Measurements from ENCODE around the gene ABCA7.

ABCA7 gene

GRCh38 chr19:1004803-1005664 lies 34.9 kb upstream of the ABCA7 start:
- DNase-seq, result no peak

- no peak for DNase-seq
Observed at GRCh38 chr19:1006711-1007398, 33.1 kb upstream of the ABCA7 start.

DNA sequence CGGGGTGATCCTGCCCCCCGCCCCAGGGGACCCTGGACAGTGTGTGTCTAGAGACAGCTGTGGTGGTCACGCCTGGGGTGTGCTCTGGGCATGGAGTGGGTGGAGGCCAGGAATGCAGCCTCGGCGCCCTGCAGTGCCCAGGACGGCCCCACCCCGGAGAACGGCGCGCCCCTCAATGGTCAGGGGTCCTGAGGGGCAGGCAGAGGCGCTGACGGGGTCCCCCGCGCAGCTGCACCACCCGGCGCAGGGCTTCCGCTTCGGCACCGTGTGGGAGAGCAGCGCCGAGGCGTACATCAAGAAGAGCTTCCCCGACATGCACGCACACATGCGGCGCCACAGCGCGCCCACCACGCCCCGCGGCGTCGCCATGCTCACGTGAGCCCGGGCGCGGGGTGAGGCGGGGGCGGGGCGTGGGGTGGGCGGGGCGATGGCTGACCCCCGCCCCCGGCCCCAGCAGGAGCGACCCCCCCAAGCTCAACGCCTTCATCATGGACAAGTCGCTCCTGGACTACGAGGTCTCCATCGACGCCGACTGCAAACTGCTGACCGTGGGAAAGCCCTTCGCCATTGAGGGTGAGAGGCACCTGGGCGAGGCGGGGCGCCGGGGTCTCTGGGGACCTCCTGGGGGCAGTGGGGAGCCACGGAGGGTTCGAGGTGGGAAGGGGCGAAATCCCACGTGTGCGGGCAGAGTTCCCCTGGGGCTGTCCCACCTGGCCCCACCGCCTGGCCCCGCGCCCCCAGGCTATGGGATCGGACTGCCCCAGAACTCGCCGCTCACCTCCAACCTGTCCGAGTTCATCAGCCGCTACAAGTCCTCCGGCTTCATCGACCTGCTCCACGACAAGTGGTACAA lies 32.3 kb upstream of the ABCA7 start:
- no peak for DNase-seq

GRCh38 chr19:1008268-1009040 lies 31.5 kb upstream of the ABCA7 start:
- no peak for DNase-seq

- DNase-seq, result no peak
Observed at GRCh38 chr19:1009041-1009980, 30.6 kb upstream of the ABCA7 start.

DNA sequence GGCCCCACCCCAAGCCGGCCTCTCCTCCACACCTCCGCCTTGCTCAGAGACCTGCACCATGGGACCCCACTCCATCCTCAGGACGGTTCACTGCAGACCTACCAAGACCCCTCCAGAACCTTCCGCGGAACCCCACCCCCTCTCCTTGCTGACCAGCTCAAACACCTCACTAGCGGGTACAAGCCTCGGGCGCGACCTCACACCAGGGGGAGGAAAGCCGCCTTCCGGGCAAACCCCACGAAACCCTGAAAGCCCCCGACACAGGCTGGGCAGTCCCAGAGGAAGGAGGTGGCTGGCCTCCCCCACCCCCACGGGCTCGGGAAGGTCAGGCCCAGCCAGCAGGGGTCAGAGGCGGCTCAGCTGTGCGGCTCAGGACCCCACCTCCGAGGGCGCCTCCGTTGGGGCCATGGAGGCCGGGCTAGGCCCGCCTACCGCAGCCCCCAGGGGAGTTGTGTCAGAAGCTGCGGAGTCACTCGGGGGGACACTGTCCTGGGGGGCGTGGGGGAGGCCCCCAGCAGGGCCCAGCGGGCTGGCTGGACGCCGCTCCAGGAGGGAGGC lies 29.8 kb upstream of the ABCA7 start:
- no peak for DNase-seq

DNA sequence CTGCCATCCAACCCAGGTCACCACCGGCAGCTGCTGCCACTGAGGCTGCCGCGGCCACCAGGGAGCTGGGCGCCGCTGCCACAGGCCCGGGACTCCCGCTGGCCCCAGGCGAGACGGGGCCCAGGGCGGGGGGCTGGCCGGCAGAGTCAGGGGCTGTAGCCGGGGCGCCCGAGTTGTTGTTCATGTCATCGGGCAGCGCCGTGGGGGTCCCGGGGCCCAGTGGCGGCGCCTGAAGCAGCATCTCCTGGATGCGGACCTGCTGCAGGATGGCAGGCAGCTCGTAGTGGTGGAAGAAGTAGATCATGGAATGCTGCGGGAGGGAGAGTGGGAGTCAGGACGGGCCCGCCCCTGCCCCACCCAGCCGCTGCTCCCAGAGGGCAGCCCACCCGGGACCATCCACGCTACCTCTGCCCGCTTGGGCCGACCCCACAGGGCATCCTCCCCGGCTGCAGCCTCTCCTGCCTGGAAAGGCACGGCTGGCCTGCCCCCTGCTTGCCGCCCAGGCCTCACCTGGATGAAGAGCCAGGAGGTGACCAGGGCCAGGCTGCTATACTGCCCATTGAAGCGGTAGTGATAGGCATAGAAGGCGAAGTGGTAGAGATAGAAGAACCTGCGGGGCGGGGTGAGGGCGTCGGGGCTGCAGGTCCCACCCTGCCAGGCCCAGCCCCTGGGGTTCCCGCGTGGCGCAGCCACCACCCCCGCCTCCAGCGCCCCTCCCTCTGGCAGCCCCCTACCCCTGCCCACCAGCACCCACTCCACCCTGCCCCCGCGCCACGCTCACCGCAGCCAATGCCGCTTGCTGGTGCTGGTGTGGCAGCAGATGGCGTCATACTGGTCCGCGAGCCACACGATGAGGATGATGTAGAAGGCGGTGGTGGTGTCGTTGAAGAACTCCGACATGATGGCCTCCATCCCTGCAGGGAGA lies 29.1 kb upstream of the ABCA7 start:
- no peak for DNase-seq

DNA sequence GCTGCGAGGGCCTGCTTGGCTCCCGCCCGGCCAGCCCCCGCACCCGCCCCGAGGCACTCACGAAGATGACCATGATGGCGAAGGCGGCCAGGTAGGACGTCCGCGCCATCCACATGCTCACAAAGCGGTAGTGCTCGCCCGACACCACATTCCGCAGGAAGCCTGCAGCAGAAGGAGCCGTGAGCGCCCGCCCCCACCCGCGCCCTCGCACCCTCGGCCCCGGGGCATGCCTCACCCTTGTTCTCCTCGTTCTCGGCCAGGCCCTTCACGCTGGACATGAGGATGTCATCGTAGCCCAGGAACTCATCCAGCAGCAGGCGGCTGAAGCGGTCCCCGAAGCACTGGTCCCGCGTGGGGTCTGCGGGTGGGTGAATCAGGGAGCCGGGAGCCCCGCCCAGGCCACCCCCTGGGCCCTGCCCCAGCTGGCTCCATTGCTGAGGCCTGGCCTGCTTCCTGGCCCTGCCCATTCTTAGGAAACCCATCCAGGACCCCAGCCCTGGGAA lies 28.0 kb upstream of the ABCA7 start:
- DNase-seq, result no peak

DNA sequence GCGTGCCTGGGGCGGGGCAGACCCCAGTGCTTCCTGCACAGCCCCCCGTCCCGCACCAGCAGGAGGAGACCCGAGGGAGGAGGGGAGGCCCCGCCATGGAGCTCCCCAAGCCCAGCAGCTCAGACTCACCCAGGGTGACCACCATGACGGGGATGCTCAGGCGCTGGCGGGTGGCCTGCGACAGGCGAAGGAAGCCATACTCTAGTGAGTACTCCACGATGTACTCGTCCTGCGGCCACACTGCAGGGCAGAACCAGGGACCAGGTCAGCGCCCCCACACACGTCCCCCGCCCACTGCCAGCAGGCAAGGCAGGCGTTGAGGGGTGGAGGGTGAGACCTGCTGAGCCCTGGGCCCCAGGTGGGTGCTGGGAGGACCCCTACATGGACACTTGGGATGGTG lies 27.6 kb upstream of the ABCA7 start:
- DNase-seq, result no peak

DNA sequence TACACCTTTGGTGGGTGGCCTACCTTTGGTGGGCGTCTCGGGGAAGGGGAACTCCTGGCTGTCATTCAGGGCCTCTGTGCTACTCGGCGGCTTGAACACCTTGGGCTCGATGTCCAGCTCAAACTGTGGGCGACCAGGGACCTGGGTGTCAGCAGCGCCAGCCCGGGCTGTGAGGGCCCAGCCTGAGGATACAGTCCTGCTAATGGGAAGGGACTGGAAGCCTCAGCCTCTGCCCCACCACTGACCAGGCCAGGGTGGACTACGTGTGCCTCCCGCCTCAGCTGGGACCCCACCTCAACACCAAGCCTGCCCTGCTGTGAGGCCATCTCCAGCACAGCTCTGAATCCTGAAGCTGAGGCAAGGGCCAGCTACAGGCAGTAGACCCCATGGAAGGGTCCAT lies 26.7 kb upstream of the ABCA7 start:
- no peak for DNase-seq

- no peak for DNase-seq
Observed at GRCh38 chr19:1014161-1015060, 25.5 kb upstream of the ABCA7 start.

DNA sequence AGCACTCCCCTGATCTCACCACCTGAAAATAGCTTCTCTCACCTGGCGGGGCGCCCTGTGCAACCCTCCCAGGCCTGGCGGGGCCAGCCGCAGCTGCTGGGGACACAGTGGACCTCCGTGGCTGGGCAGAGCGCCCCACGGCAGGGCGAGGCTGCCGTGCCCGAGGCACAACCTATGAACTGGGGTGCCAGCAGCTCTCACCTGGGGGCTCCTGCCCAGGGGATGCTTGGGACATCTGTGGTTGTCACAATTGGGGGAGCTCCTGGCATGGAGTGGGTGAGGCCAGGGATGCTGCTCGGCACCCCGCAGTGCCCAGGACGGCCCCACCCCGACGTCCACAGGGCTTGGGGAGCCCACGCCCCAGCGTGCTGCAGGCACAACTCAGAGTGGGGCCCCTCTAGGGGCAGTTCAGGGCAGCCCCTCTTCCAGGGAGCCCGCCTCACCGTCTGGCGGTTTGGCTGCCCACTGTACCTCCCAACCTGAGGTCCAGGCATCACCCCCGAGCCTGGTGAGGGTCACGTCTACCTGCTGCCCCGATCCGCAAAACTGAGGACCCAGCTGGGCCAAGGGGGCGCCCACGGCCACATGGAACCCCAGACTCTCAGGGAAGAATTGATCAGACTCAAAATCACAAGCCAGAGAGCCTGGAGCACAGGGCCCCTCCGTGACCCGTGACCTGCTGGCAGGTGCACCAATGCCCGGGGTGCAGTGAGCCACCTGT lies 24.7 kb upstream of the ABCA7 start:
- no peak for DNase-seq

- no peak for DNase-seq
Observed at GRCh38 chr19:1015782-1016646, 23.9 kb upstream of the ABCA7 start.

DNA sequence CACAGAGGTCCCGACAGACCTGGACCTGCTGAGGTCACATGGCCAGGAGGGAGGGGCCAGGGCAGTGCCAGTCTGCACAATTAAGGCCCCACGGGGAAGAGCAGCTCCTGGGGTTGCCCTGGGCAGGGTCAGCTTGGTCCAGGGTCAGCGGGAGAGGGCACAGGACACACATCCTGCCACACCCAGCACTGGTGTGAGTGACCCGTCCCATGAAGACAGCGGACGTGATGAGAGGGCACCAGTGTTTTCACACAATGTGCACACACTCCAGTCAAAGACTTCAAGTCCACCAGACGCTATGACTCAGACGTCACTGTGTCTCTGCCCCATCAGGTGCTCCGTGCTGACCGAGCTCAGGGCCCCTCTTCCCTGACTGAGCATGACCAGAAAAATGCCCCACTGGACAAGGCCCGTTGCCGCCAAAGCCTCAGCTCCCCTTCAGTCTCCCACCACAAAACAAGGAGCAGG lies 23.2 kb upstream of the ABCA7 start:
- no peak for DNase-seq

DNA sequence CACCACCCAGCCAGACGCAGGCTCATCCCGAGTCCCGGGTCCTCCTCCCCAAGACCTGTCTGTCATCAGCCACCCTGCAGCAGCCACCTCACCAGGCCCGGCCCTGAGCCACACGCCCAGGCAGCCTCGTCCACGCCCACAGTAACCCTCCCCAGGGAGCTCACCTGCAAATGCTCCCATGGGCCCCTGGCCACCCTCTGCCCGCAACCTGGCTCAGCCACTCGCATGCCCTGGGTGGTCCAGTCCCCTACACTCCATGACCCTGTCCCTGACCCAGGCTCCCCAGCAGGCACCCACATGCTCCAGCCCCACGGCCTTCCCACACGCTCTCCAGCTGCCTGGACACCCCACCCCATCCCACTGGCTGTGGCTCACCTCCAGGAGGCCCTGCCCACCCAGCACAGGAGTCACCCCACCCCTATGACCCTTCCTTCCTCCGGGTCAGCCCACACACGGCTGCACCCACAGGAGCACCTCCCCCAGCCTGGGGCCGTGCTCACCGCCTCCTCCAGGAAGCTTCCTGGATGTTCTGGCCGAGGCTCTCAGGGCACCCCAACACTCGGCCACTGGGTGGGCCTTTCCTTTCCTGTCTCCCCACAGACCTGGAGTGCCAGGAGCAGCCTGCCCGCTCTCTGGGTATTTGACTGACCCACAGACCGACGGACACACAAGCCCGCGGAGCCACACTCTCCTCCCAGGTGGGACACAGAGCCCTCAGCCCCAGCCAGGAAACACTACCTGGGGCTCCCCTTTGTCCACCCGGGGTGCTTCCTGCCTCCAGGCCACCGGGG lies 22.6 kb upstream of the ABCA7 start:
- DNase-seq, result no peak

- DNase-seq, result no peak
Observed at GRCh38 chr19:1017906-1018305, 22.0 kb upstream of the ABCA7 start.

Data from DMS79 treated with DMSO at 0.1 percent for 48 hours (cell line).